HepG2 (cell line): ENCODE data around the gene TEKTIP1. TPM values are rescaled to one million over a fixed set of nuclear protein-coding genes. Genes with fewer than 3 reads are reported as not detected.

Source experiments
- CHCHD3 ChIP-seq: sonication (generic); formaldehyde crosslinking; IDR thresholded peaks from 2 replicates; pipeline ENCODE4 v1.8.0; 2022; ENCODE audit warnings: mild to moderate bottlenecking, missing genetic modification reagents, moderate library complexity
- FOXC1 ChIP-seq: sonication (generic); formaldehyde crosslinking; IDR thresholded peaks from 2 replicates; pipeline ENCODE4 v1.8.0; 2022; ENCODE audit warnings: mild to moderate bottlenecking, missing genetic modification reagents, borderline replicate concordance
- GFI1 ChIP-seq: sonication (generic); formaldehyde crosslinking; IDR thresholded peaks from 2 replicates; pipeline ENCODE4 v1.5.0; 2020; ENCODE audit warnings: missing genetic modification reagents, mild to moderate bottlenecking, borderline replicate concordance
- HMGA1 ChIP-seq: sonication (generic); formaldehyde crosslinking; conservative IDR thresholded peaks from 2 replicates; pipeline ENCODE4 v1.4.0; 2020; ENCODE audit warnings: missing genetic modification reagents
- HNRNPLL ChIP-seq: fragments of 200-400 bp; formaldehyde crosslinking; IDR thresholded peaks from 2 replicates; pipeline ENCODE4 v1.6.1; 2017; ENCODE audit warnings: mild to moderate bottlenecking, low read depth, low read length; ENCODE audit not compliant: poor library complexity, severe bottlenecking
- KLF12 ChIP-seq: sonication (generic); formaldehyde crosslinking; IDR thresholded peaks from 2 replicates; pipeline ENCODE4 v1.4.0; 2020; ENCODE audit warnings: missing genetic modification reagents, borderline replicate concordance
- KLF15 ChIP-seq: sonication (generic); formaldehyde crosslinking; IDR thresholded peaks from 2 replicates; pipeline ENCODE4 v1.8.1; 2023; ENCODE audit warnings: borderline replicate concordance, mild to moderate bottlenecking, inconsistent platforms, missing genetic modification reagents, mixed read lengths
- KLF6 ChIP-seq: IDR thresholded peaks from 2 replicates; pipeline ENCODE4 v1.8.0; 2016; ENCODE audit warnings: missing biosample characterization, missing genetic modification reagents
- NFIC ChIP-seq: IDR thresholded peaks from 2 replicates; pipeline ENCODE4 v1.6.1; 2012; ENCODE audit warnings: mild to moderate bottlenecking, low read length, inconsistent platforms
- NRL ChIP-seq: sonication (generic); formaldehyde crosslinking; IDR thresholded peaks from 2 replicates; pipeline ENCODE4 v1.5.0; 2020; ENCODE audit warnings: missing genetic modification reagents, mild to moderate bottlenecking, moderate library complexity, borderline replicate concordance
- RBFOX2 ChIP-seq: fragments of 200-400 bp; formaldehyde crosslinking; IDR thresholded peaks from 2 replicates; pipeline ENCODE4 v1.6.1; 2017; ENCODE audit warnings: low read depth, mild to moderate bottlenecking, low read length
- SNRNP70 ChIP-seq: fragments of 200-400 bp; formaldehyde crosslinking; IDR thresholded peaks from 2 replicates; pipeline ENCODE4 v1.6.1; 2017; ENCODE audit warnings: mild to moderate bottlenecking, low read depth, low read length, moderate library complexity
- STAT5B ChIP-seq: sonication (generic); formaldehyde crosslinking; IDR thresholded peaks from 2 replicates; pipeline ENCODE4 v1.4.0; 2020; ENCODE audit warnings: missing genetic modification reagents
- TBX3 ChIP-seq: fragments of 450-650 bp; IDR thresholded peaks from 2 replicates; pipeline ENCODE4 v1.6.1; 2017; ENCODE audit warnings: antibody characterized with exemption, mild to moderate bottlenecking, inconsistent platforms, borderline replicate concordance
- ZNF12 ChIP-seq: sonication (generic); formaldehyde crosslinking; IDR thresholded peaks from 2 replicates; pipeline ENCODE4 v1.5.0; 2020; ENCODE audit warnings: missing genetic modification reagents
- ZNF143 ChIP-seq: sonication (generic); formaldehyde crosslinking; IDR thresholded peaks from 2 replicates; pipeline ENCODE4 v1.4.0; 2020; ENCODE audit warnings: missing genetic modification reagents
- ZNF567 ChIP-seq: sonication (generic); formaldehyde crosslinking; IDR thresholded peaks from 2 replicates; pipeline ENCODE4 v1.8.1; 2023; ENCODE audit warnings: mild to moderate bottlenecking, missing genetic modification reagents, borderline replicate concordance
- ZNF569 ChIP-seq: sonication (generic); formaldehyde crosslinking; IDR thresholded peaks from 2 replicates; pipeline ENCODE4 v1.5.0; 2020; ENCODE audit warnings: mild to moderate bottlenecking, missing genetic modification reagents, moderate library complexity, borderline replicate concordance
- ZNF709 ChIP-seq: sonication (generic); formaldehyde crosslinking; IDR thresholded peaks from 2 replicates; pipeline ENCODE4 v1.5.0; 2020; ENCODE audit warnings: mild to moderate bottlenecking, missing genetic modification reagents
- ZNF788 ChIP-seq: sonication (generic); formaldehyde crosslinking; IDR thresholded peaks from 2 replicates; pipeline ENCODE4 v1.5.0; 2020; ENCODE audit warnings: mild to moderate bottlenecking, missing genetic modification reagents, borderline replicate concordance
- polyA plus RNA-seq, 8 experiments: library from polyadenylated mRNA; depleted of rRNA in 3 of 8; stranded (reverse) in 7 of 8; unstranded in 1 of 8; fragments of >200 nt; fragmentation: Illumina TruSeq in 4 of 8; extraction: Trizol in 4 of 8; gene quantifications; 2 replicates each; pipeline versions ENCODE4 v1.2.1 to v1.2.3, GENCODE V29; 2011 to 2016; ENCODE audit warnings: low read depth in 4 of 8, missing spikeins in 1 of 8, mixed read lengths in 1 of 8; ENCODE audit not compliant: insufficient read depth in 1 of 8
- total RNA-seq, 5 experiments: library from RNA; depleted of rRNA; stranded (reverse); fragments of >200 nt; fragmentation: Illumina TruSeq; extraction: Trizol; gene quantifications; 2 replicates each; pipeline ENCODE4 v1.2.3, GENCODE V29; 2016; ENCODE audit warnings: low read depth in 1 of 5
- TF ChIP-seq, protein P1 (sequence below): IDR thresholded peaks from 2 replicates; pipeline ENCODE4 v1.6.1; 2016; ENCODE audit warnings: mild to moderate bottlenecking, missing biosample characterization, missing genetic modification reagents
- TF ChIP-seq, protein P2 (sequence below): sonication (generic); formaldehyde crosslinking; IDR thresholded peaks from 2 replicates; pipeline ENCODE4 v1.4.0; 2020; ENCODE audit warnings: missing genetic modification reagents
- TF ChIP-seq, protein P3 (sequence below): sonication (generic); formaldehyde crosslinking; IDR thresholded peaks from 2 replicates; pipeline ENCODE4 v1.5.0; 2020; ENCODE audit warnings: missing genetic modification reagents

Gene TEKTIP1
- total and polyA plus RNA-seq, 2 of the 13 experiments (the other 11 are each of a cell fraction or from before 2014, with no cell fraction given) = not detected

DNA sequence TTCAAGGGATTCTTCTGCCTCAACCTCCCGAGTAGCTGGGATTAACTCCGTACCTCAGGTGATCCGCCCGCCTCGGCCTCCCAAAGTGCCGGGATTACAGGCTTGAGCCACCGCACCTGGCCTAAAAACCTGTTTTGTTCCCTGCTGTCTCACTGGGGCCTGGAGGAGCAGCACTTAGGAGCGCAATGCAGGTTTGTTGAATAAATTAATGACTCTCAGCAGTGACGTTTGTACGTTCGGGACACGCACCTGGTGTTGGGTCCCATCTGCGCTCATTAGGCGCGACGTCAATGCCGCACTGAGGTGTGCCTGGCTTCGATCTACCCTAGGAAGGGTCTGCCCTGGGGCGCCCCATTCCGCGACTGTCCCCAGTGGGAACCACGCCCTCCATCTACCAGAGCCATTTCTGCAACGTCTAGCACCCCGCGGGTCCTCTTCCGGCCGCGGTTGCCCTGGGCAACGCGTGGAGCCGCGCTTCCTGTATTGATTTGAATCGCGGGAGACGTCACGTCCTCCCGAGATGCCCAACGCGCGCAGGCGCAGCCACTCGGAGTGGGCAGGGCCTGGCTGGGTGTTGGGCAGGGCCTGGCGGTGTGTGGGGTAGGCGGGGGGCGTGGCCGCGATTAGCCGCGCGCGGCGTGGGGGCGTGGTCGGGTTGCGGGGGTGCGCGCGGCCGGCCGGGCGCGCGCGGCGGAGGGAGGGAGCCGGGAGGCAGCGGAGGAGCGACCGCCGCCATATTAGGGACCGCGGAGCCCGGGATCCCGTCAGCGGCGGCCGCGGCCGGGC is 33.2 kb upstream of the TEKTIP1 start, which contains the start of gene FZR1 (continued):
- TF ChIP-seq ZNF12 (CRISPR knock-in tag) (no peak), SNRNP70 (no peak), HMGA1 (CRISPR knock-in tag) (no peak), ZNF788 (CRISPR knock-in tag) (peak; percentile 33; the same call in 1 of the 2 replicates), NRL (CRISPR knock-in tag) (0 out of 2 replicates have a peak, but pooled peaks have one; percentile 52), HNRNPLL (peak; percentile 50), KLF6 (peak; percentile 78; the same call in 1 of the 2 replicates), KLF15 (CRISPR knock-in tag) (no peak), ZNF569 (no peak; the same call in 1 of the 2 replicates), ZNF567 (CRISPR knock-in tag) (peak; percentile 78; the same call in 1 of the 2 replicates), GFI1 (CRISPR knock-in tag) (peak; percentile 14; the same call in 1 of the 2 replicates), FOXC1 (CRISPR knock-in tag) (0 out of 2 replicates have a peak, but pooled peaks have one; percentile 22), NFIC (no peak), STAT5B (CRISPR knock-in tag) (no peak), ZNF143 (CRISPR knock-in tag) (peak; percentile 92), TBX3 (peak; percentile 53; the same call in 1 of the 2 replicates), KLF12 (CRISPR knock-in tag) (peak; percentile 57), ZNF709 (no peak; the same call in 1 of the 2 replicates), RBFOX2 (peak; percentile 50; the same call in 1 of the 2 replicates), CHCHD3 (no peak; the same call in none of the 2 replicates)
- TF ChIP-seq, protein P1, sequence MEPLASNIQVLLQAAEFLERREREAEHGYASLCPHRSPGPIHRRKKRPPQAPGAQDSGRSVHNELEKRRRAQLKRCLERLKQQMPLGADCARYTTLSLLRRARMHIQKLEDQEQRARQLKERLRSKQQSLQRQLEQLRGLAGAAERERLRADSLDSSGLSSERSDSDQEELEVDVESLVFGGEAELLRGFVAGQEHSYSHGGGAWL (CRISPR knock-in tag) = peak; percentile 38; the same call in 1 of the 2 replicates
- TF ChIP-seq, protein P2, sequence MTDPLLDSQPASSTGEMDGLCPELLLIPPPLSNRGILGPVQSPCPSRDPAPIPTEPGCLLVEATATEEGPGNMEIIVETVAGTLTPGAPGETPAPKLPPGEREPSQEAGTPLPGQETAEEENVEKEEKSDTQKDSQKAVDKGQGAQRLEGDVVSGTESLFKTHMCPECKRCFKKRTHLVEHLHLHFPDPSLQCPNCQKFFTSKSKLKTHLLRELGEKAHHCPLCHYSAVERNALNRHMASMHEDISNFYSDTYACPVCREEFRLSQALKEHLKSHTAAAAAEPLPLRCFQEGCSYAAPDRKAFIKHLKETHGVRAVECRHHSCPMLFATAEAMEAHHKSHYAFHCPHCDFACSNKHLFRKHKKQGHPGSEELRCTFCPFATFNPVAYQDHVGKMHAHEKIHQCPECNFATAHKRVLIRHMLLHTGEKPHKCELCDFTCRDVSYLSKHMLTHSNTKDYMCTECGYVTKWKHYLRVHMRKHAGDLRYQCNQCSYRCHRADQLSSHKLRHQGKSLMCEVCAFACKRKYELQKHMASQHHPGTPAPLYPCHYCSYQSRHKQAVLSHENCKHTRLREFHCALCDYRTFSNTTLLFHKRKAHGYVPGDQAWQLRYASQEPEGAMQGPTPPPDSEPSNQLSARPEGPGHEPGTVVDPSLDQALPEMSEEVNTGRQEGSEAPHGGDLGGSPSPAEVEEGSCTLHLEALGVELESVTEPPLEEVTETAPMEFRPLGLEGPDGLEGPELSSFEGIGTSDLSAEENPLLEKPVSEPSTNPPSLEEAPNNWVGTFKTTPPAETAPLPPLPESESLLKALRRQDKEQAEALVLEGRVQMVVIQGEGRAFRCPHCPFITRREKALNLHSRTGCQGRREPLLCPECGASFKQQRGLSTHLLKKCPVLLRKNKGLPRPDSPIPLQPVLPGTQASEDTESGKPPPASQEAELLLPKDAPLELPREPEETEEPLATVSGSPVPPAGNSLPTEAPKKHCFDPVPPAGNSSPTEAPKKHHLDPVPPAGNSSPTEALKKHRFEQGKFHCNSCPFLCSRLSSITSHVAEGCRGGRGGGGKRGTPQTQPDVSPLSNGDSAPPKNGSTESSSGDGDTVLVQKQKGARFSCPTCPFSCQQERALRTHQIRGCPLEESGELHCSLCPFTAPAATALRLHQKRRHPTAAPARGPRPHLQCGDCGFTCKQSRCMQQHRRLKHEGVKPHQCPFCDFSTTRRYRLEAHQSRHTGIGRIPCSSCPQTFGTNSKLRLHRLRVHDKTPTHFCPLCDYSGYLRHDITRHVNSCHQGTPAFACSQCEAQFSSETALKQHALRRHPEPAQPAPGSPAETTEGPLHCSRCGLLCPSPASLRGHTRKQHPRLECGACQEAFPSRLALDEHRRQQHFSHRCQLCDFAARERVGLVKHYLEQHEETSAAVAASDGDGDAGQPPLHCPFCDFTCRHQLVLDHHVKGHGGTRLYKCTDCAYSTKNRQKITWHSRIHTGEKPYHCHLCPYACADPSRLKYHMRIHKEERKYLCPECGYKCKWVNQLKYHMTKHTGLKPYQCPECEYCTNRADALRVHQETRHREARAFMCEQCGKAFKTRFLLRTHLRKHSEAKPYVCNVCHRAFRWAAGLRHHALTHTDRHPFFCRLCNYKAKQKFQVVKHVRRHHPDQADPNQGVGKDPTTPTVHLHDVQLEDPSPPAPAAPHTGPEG = peak; percentile 72; the same call in 1 of the 2 replicates
- TF ChIP-seq, protein P3, sequence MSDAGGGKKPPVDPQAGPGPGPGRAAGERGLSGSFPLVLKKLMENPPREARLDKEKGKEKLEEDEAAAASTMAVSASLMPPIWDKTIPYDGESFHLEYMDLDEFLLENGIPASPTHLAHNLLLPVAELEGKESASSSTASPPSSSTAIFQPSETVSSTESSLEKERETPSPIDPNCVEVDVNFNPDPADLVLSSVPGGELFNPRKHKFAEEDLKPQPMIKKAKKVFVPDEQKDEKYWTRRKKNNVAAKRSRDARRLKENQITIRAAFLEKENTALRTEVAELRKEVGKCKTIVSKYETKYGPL = no peak
